ENCODE data around the gene DTD1.

The DTD1 gene

GRCh38 chr20:18609741-18610140, 21.9 kb downstream of the DTD1 start:
- TF ChIP-seq CTCF (IDR thresholded peaks at IDR 0.05; ENCODE audit: low read depth, low read length) = no peak
- Histone ChIP-seq H3K9me3 (no peaks in the 10 kb centered on the region), H3K4me3 (ENCODE audit: low read depth, low read length) (no peak overlapping the region), H3K27me3 (no peaks in the 10 kb centered on the region), H3K36me3 (no peaks in the 10 kb centered on the region), H3K4me1 (no peaks in the 10 kb centered on the region)
- DNase-seq = no peak

GRCh38 chr20:18611492-18611891, 23.6 kb downstream of the DTD1 start:
- Histone ChIP-seq H3K27me3 (no peaks in the 10 kb centered on the region), H3K4me3 (ENCODE audit: low read depth, low read length) (no peak overlapping the region), H3K4me1 (no peaks in the 10 kb centered on the region), H3K9me3 (no peaks in the 10 kb centered on the region), H3K36me3 (no peaks in the 10 kb centered on the region)
- no peak for TF ChIP-seq CTCF (IDR thresholded peaks at IDR 0.05; ENCODE audit: low read depth, low read length)
- no peak for DNase-seq

GRCh38 chr20:18613553-18613952, 25.7 kb downstream of the DTD1 start:
- Histone ChIP-seq H3K36me3 (no peaks in the 10 kb centered on the region), H3K4me1 (no peaks in the 10 kb centered on the region)
- TF ChIP-seq CTCF (IDR thresholded peaks at IDR 0.05; ENCODE audit: low read depth, low read length) = no peak

GRCh38 chr20:18614244-18614643, 26.4 kb downstream of the DTD1 start:
- DNase-seq = no peak
- Histone ChIP-seq H3K4me3 (ENCODE audit: low read depth, low read length) (no peak overlapping the region), H3K9me3 (no peaks in the 10 kb centered on the region), H3K27me3 (no peaks in the 10 kb centered on the region), H3K36me3 (no peaks in the 10 kb centered on the region), H3K4me1 (no peaks in the 10 kb centered on the region)
- TF ChIP-seq CTCF (IDR thresholded peaks at IDR 0.05; ENCODE audit: low read depth, low read length) = no peak

More at GRCh38 chr20:18613553-18613952, 25.7 kb downstream of the DTD1 start:
- no peak overlapping the region for H3K4me3 ChIP-seq (ENCODE audit: low read depth, low read length)
- H3K27me3 ChIP-seq = no peaks in the 10 kb centered on the region
- DNase-seq = no peak
- no peaks in the 10 kb centered on the region for H3K9me3 ChIP-seq

- TF ChIP-seq CTCF (IDR thresholded peaks at IDR 0.05; ENCODE audit: low read depth, low read length) = no peak
- Histone ChIP-seq H3K9me3 (no peaks in the 10 kb centered on the region), H3K36me3 (no peaks in the 10 kb centered on the region), H3K4me1 (no peaks in the 10 kb centered on the region), H3K27me3 (no peaks in the 10 kb centered on the region), H3K4me3 (ENCODE audit: low read depth, low read length) (no peak overlapping the region)
- no peak for DNase-seq
These were observed 27.3 kb downstream of the DTD1 start for GRCh38 chr20:18615020-18615650.

GRCh38 chr20:18621004-18621403, 33.1 kb downstream of the DTD1 start:
- Histone ChIP-seq H3K9me3 (no peaks in the 10 kb centered on the region), H3K36me3 (no peaks in the 10 kb centered on the region), H3K4me1 (no peaks in the 10 kb centered on the region), H3K4me3 (ENCODE audit: low read depth, low read length) (no peak overlapping the region), H3K27me3 (no peaks in the 10 kb centered on the region)
- DNase-seq = no peak
- no peak for TF ChIP-seq CTCF (IDR thresholded peaks at IDR 0.05; ENCODE audit: low read depth, low read length)

All from BE2C (cell line).